ENCODE measurements around the gene PLA2G3.
"Not testable (repeated sequence)": the region's sequence is repeated elsewhere in the genome, so short reads cannot be mapped to it uniquely, and the experiment has no call there.

Gene PLA2G3, protein sequence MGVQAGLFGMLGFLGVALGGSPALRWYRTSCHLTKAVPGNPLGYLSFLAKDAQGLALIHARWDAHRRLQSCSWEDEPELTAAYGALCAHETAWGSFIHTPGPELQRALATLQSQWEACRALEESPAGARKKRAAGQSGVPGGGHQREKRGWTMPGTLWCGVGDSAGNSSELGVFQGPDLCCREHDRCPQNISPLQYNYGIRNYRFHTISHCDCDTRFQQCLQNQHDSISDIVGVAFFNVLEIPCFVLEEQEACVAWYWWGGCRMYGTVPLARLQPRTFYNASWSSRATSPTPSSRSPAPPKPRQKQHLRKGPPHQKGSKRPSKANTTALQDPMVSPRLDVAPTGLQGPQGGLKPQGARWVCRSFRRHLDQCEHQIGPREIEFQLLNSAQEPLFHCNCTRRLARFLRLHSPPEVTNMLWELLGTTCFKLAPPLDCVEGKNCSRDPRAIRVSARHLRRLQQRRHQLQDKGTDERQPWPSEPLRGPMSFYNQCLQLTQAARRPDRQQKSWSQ

DNA sequence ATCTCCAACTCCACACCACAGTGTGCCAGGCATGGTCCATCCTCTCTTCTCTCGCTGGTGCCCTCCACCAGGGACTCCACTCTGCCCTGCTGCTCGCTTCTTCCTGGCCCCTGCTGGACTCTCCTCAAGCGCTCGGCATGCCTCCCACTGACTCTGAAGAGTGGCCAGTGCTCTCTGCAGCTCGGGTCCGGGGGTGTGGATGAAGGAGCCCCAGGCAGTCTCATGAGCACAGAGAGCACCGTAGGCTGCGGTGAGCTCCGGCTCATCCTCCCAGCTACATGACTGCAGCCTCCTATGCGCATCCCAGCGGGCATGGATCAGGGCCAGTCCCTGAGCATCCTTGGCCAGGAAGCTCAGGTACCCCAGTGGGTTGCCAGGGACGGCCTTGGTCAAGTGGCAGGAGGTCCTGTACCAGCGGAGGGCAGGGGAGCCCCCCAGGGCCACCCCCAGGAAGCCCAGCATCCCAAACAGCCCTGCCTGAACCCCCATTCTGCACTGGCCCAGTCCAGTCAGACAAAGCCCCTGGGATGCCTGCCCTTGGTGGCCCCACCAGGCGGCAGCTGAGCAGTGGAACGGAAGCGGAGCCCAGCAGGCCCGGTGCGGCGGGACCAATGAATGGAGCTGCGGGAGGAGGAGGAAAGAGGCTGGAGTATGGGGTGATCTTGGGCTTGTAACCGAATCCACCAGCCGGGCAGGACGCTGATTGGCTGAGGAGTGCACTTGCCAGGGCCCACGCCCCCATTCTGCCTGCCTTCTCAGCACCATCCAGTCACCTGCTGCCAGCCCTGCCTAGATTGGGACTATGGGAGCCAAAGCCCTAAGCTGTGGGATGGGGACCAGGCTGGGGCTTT lies at the start of gene PLA2G3:
PLA2G3 (minus strand) TSS at position 643 of the 851 bp plus-strand sequence; CDS start at position 489, 154 bp downstream.
- DNase-seq = peak; percentile 23

DNA sequence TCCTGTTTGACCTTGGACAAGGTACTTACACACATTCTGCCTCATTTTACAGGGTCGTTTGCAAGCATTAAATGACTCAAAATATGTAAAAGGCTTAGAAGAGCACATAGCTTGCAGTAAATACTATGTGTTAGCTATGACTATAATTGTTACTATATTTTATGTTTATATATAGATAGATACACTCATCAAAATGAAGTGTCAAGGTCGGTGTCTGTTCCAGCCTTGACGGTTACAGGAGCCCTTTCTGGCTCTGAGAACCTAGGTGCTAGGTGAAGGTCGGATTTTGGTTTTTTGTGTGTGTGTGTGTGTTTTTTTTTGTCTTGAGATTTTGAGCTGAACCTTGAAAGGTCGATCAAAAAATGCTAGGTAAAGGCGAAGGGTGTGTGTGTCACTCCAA lies 47.3 kb upstream of the PLA2G3 start:
- DNase-seq = no peak

DNA sequence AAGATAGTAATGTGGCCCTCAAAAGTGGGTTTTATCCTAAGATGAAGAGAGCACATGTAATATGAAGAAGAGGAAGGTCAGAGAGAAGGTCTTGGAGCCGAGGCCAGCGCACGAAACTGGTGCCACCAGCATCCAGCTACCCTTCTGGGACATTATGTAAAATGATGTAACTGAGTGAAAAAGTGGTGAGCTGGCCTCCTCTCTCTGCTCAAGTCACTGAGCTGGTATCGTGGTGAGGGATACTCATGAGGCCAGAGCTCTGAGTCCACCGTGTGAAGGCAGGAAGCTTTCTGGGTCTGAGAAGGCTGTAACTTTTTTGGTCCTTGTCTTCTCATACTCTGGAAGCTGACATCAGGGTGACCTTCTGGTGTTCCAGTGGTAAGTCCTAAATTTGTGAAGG lies 44.7 kb upstream of the PLA2G3 start:
- DNase-seq = no peak

DNA sequence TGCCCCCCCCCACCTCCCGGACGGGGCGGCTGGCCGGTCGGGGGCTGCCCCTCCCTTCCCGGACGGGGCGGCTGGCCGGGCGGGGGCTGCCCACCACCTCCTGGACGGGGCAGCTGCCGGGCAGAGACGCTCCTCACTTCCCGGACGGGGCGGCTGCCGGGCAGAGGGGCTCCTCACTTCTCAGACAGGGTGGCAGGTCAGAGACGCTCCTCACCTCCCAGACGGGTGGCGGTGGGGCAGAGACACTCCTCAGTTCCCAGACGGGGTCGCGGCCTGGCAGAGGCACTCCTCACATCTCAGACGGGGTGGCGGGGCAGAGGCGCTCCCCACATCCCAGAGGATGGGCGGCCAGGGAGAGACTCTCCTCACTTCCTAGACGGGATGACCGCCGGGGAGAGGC lies 43.7 kb upstream of the PLA2G3 start:
- DNase-seq = no peak

DNA sequence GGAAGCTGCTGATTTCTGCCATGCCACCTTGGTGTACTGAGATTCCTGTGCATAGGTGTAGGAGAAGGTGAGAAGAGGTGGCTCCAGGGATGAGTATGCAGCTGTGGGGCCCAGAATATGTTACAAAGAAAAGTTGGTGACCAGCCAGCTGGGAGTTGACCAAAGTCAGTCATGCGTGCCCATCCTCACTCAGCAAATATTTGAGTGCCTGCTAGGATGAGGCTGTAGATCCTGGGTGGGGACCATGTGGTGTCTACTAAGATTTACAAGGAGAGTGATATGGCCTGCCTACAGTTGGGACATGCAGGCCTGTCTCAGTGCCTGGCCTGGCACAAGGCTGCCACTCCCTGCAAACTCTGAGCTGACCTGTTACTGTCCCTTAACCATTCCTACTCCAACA lies 39.0 kb upstream of the PLA2G3 start:
- no peak for DNase-seq

DNA sequence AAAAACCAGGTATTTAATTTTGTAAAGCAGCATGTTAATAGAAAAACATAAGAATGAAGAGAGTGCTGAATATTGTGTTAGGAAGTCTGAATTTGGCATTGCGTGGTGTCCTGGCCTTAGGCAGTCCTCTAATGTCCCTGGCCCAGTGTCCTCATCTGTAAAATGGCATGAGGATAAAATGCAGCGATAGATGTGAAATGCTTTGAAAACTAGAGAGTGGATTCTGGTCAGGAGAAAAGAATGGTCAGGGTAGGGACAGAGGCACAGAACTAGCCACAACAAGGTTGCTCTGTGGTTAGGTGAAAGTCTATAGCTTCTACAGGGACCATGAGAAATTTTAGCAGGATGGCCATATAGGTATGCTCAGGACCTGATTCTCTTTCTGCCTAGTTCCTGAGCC lies 38.6 kb upstream of the PLA2G3 start:
- DNase-seq = no peak

DNA sequence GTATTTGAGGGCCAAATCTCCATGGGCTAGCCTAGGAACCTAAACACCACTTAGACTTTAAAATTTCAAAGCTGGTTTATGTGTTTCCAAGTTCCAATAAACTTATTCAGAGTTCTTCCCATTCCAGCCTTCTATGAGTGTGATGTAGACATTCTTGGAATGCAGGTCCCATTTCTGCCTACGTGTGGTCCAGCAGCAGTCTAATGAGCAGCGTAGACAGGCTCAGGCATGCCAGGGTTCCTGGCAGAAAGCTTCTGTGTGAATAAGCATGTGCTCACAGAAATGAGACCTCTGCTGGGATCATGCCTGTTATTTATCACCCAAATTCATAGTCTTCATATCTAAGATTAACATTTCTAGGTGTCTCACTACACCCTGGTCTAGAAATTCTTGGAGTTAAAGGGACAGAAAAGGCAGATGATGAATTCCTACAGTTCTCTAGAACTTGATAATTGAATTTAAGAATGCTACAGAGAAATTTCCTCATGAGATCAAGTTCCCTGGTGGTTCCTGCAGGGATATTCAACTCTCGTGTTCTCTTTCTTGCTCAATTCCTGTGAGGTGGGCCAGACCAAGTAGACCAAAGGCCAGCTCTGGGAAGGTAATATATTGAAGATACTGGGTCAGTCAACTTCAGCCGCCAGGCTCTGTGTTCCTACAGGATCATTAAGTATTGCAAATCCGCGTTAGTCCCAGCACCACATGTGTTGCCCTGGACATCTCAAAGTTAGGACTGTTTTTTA lies 37.3 kb upstream of the PLA2G3 start:
- DNase-seq = no peak

DNA sequence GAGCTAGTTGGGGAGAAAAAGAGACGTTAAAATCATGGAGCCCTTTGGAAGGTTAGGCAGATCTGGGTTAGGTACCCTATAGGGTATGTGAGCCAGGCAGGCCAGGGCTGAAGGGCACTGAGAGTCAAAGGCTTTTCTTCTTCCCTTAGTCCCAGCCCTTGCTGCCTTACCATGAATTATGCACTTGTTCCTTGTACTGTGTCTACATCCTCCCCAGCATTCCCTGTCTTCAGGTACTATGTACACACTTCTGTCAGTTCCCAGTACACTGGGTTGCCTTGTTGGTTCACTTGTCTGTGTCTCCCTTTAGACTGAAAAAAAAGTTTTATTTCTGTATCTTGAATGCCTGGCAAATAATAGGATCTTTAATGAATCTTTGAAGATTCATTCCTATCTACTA lies 36.6 kb upstream of the PLA2G3 start:
- DNase-seq = no peak

DNA sequence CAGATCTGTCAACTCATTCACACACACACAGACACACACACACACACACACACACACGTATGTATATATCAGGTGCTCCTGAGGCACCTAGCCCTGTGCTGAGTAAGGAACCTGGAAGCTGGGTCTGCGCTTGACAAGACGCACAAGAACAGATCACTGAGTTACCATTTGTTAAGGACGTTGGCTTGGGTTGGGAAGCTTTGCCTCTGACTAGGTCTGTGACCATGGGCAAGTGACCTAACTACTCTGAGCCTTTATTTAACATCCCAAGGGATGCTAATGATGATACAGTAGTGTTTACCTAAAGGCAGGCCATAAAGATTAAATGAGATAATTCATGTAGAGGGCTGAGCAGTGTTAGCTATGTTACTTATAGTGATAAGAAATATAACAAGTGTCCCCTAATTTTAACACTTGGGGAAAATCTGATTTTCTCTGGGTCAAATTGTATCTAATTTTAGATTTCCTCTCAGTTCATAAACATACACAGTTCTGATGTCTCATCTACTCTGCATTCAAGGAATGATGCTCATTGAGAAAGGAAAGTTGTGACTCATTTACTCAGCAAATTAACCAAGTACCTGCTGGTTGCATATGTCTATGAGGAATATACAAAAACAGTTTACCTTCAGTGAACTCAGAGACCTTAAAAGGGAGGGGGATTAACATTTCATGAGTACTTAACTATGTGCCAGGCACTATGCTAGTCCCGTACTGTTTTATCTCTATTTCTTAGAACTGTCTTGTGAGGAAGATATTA lies 33.3 kb upstream of the PLA2G3 start:
- no peak for DNase-seq

DNA sequence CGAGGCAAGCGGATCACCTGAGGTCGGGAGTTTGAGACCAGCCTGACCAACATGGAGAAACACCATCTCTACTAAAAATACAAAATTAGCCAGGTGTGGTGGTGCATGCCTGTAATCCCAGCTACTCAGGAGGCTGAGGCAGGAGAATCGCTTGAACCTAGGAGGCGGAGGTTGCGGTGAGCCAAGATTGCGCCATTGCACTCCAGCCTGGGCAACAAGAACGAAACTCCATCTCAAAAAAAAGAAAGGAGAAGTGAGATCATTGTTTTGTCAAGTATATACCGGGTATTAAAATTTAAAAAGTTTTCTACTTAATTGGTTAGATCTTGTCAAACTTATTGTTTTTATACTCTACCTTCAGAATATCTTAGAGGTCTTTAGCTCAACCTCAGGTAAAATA lies 31.4 kb upstream of the PLA2G3 start:
- DNase-seq = not testable (repeated sequence)

DNA sequence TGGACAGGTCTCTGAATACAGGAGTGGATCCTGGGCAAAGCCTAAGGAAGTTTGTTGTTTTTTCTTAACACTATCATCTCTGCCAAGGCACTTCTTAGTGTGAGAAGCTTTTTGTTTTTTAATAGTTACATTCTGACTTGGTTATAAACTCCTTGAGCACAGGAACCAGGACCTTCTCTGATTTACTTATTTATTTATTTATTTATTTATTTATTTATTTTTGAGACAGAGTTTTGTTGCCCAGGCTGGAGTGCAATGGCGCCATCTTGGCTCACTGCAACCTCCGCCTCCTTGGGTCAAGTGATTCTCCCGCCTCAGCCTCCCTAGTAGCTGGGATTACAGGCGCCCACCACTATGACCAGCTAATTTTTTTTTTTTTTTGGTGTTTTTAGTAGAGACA lies 30.7 kb upstream of the PLA2G3 start:
- no peak for DNase-seq

DNA sequence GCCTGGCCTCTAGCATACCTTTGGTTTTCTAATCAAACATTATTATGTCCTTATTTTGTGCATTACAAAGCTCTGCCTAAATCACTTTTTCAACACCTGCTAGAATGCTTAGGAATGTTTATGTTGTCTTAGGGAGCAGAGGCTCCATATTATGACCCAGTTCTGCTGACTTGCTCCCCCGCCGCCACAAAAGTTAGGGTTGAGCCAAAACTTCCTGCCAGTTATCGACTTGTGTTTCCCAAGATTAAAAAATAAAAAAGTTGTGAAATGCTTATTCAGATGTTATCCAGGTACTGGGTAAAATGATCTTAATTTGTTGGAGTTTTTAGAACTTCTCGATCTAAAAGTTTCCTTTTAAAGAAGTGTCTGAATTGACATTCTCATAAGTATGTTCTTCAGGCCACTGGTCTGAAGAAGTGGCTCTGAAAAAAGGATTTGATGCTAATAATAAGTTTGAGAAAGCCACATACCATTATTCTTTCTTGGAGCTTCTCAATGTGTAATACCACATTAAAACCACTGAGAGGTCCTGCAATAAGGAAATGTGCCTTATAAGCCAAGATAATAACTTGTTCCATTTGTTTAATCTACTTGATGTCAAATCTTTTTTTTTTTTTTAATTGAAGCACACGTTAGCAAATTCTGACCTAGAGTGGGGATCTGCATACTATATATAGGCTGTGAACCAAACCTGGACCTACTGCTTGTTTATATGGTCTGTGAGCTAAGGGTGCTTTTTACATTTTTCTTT lies 21.9 kb upstream of the PLA2G3 start:
- DNase-seq = peak; percentile 55

DNA sequence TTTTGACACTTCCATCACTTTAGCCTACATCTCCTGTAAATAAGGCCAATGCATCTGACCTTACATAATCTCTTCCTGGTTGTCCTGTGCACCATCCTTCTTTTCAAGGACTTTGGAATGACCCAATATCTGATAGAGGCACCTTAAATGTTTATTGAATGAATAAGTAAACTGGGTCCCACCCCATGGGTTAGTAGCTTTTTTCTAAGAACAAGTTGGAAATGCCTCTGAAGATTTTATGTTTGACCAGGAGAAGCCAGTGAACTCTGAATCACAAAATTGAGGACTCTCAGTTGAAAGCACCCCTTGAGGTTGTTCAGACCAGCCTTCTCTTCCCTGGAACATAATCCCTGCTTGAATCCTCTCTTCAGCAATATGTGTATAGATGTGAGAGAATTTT lies 21.1 kb upstream of the PLA2G3 start:
- DNase-seq = no peak

DNA sequence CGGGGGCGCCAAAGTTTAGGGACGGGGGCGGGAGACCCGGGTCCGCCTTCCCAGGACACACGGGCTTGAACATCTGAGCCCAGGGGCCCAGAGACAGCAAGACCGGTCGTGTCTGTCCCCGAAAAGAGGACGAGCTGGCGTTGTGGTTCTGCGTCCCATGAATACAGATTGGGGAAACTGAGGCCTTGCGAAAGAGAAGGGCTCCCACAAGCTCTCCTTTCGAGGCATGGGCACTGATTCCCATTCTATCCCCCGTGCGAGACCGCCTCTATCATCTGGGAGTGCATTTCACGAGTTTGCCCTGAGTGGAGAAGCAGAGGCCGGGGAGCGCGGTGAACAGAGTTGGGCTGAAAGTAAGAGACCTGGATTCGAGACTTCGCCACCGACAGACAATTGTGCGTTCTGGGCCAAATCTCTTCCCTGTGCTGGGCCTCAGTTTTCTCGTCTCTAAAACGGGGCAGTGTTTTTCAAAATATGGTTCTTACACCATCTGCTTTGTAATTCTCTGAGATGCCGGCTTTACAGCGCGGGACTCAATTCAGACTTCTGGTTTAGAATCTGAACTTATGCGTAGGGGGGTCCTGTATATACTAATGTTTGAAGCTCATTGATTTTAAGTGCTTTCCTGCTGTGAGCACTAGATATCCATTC lies 20.1 kb upstream of the PLA2G3 start:
- DNase-seq = peak; percentile 37

DNA sequence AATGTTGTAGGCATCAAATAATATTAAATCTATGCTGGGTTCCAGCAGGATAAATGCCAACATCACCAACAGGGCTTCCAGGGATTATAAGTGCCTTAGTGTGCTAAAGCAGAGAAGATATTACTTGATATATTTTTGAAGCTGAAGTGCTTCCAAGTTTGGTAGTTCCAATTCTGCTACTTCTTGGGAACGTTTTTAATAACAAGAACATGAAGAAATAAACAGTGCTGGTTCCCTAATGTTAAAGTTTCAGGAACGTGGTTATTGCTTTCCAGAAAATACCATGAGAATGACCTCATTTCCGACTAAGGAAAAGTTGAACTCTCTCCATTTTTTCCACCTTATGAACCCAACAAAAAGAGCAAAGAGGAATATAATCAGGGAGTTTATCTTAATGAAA lies 15.1 kb upstream of the PLA2G3 start:
- DNase-seq = no peak

DNA sequence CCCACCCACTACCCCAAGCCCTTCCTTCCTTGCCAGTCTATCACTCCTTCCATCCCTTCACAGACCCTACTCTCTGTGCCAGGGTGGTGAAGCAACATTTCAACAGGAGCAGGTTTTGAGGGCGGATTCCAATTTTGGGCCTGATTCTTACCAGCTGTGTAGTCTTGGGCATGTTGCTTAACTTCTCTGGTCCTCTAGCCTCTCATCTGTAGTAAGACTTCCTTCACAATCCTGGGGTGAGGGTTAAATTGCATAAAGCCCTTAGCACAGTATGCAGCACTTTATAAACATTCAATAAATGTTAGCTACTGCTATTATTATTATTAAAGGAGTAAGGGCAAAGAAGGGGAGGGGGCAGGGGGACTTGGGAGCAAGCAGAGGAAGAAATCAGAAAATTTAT lies 14.7 kb upstream of the PLA2G3 start:
- no peak for DNase-seq

DNA sequence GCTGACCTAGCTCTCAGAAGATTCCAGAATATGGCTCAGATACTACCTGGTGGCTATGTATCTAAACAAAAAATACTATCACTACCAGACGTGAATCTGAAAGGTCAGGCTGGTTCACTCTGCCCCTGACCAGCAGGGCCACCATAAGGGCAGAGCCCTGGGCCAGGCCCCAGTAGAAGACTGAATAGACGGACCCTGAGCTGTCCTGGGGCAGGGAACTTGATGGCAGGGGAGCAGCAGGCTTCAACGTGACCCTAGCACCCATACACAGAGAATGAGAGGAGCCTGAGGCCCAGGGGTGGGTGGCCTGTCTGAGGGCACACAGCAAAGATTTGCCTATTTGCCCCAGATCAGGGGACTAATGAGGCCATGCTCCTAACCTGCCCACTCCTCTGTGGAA lies 13.0 kb upstream of the PLA2G3 start:
- DNase-seq = no peak

DNA sequence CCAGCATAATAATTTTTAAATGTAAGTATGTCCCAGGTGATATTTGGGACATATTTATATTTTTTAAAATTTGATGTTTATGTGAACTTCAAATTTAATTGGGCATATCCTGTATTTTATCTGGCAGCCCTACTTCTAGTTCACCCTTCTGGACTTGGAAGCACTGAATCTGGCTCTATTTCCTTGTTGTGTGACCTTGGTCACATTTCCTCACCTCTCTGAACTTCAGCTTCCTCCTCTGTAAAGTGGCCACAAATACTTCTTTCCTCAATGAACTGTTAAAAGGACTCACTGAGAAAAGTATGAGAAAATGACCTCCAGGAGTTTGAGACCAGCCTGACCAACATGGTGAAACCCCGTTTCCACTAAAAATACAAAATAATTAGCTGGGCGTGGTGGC lies 11.6 kb upstream of the PLA2G3 start:
- DNase-seq = no peak

DNA sequence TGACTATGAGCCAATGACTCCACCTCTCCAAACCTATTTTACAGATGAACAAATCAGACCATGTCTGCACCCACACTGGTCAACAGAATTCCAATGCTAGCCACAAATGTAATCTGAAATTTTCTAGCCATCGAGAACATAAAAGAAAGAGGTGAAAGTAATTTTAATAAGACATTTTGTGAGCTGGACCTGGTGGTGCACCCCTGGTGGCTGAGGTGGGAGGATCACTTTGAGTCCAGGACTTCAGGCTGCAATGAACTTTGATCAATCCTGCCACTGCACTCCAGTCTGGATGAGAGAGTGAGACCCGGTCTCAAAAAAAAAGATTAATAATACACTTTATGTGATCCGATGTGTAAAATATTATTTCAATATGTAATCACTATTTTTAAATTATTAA lies 10.3 kb upstream of the PLA2G3 start:
- peak; percentile 32 for DNase-seq

DNA sequence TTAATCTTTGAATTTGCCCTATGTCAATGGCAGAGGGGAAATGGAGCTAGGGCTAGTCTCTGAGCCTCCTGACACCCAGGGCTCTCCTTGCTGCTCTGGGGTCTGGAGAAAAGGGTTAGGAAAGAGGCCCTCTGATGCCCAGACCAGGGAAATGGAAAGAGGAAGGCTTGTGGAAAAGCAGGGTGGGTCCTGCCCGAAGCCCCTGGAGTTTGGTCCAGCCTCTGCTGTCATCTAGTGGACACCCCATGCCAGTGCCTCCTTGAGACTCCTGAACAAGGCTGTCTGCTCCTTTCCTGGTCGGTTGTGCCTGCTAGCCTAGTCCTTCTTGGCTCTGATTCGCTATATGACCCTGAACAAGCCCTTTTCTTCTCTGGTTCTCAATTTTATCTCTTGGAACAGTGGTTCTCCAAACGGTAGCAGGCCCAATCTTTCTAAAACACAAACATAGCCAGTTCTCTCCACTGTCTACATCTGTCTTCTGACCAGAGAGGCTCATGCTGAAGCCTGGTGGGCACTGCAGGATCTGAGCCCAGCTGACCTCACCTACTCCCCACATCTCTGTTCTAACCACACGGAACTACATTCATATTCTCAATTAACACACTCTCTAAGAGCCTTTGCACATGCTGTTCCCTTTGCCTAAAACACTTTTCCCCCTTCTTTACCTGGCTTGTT lies 8.8 kb upstream of the PLA2G3 start:
- DNase-seq = peak; percentile 85

DNA sequence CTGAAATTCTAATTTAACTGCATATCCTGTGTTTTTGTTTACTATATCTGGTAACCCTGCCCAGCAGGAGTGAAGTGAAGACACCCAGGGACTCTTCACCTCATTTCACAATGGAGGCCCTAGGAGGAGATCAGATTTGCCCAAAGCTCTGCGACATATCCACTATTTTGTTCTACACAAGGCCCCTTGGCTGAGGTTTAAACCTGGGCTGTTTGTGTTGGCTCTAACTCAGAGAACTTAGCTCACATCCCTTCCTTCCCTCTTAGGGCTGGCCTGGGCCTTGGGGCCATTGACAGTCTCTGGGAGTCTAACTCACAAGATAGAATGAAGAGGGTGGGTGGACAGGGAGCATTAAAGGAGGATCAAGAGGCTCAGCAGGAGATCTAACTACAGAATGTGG lies 8.2 kb upstream of the PLA2G3 start:
- no peak for DNase-seq
